ENCODE results near the gene BMP8A.

BMP8A gene

GRCh38 chr1:39573736-39574624 is 82.5 kb downstream of the BMP8A start:
- no peak for DNase-seq

- no peak for DNase-seq
These were observed 83.2 kb downstream of the BMP8A start for GRCh38 chr1:39574646-39575045.
